Right renal pelvis (tissue), 4 donors: ENCODE measurements around the gene OST4. TPM values are rescaled to one million over a fixed set of nuclear protein-coding genes. Genes with fewer than 3 reads are reported as not detected.
A peak's percentile ranks its signal among the peaks of the same experiment; 100 is the strongest.
"Not testable (repeated sequence)": the region's sequence is repeated elsewhere in the genome, so short reads cannot be mapped to it uniquely, and the experiment has no call there.

Experiments
- DNase-seq, 4 donors: peaks; one replicate each; pipeline ENCODE4 v3.0.0-alpha.2; 2013; ENCODE audit warnings: low read depth in 4 of 4, low spot score in 3 of 4, missing footprints in 1 of 4
- polyA plus RNA-seq, 4 donors: library from polyadenylated mRNA; unstranded; fragments of 120-200 nt; gene quantifications; one replicate each; pipeline ENCODE4 v1.2.1, GENCODE V29; 2013; ENCODE audit not compliant: insufficient read length in 4 of 4

Gene OST4
- 100 to 1,000 TPM; 242 to 277 (median 260) TPM for polyA plus RNA-seq

- DNase-seq, result peak; percentile 86 to 92 (median 88)
These were observed at the start of gene OST4 for GRCh38 chr2:27071277-27071989. OST4 (minus strand) TSS chr2:27071654.

- DNase-seq, result not testable (repeated sequence)
These were observed 47.8 kb upstream of the OST4 start for GRCh38 chr2:27119330-27119670.

- DNase-seq, result no peak
These were observed 47.3 kb upstream of the OST4 start, which contains the start of gene CGREF1 for GRCh38 chr2:27118525-27119329. CGREF1 (minus strand) TSS chr2:27119128; CDS start chr2:27104366, 14,762 bp downstream.

GRCh38 chr2:27117995-27118524, 46.6 kb upstream of the OST4 start:
- no peak for DNase-seq

- no peak for DNase-seq
These were observed 44.1 kb upstream of the OST4 start for GRCh38 chr2:27115519-27115918.

- DNase-seq, result not testable (repeated sequence)
These were observed 40.1 kb upstream of the OST4 start for GRCh38 chr2:27111392-27112078.

- DNase-seq, result not testable (repeated sequence)
These were observed 39.3 kb upstream of the OST4 start for GRCh38 chr2:27110603-27111352.

- no peak for DNase-seq
These were observed 37.6 kb upstream of the OST4 start for GRCh38 chr2:27109083-27109482.

- no peak for DNase-seq
These were observed 36.8 kb upstream of the OST4 start for GRCh38 chr2:27108221-27108620.

GRCh38 chr2:27105981-27106380, 34.5 kb upstream of the OST4 start:
- no peak for DNase-seq

GRCh38 chr2:27102329-27102728, 30.9 kb upstream of the OST4 start:
- no peak for DNase-seq

GRCh38 chr2:27100036-27100435, 28.6 kb upstream of the OST4 start:
- no peak for DNase-seq

GRCh38 chr2:27099334-27099955, 28.0 kb upstream of the OST4 start:
- no peak for DNase-seq

GRCh38 chr2:27097341-27097740, 25.9 kb upstream of the OST4 start:
- DNase-seq, result no peak

- no peak for DNase-seq
These were observed 25.4 kb upstream of the OST4 start for GRCh38 chr2:27096748-27097297.

GRCh38 chr2:27095745-27096651, 24.5 kb upstream of the OST4 start:
- no peak for DNase-seq

GRCh38 chr2:27095427-27095744, 23.9 kb upstream of the OST4 start:
- no peak for DNase-seq

- DNase-seq, result no peak
These were observed 23.0 kb upstream of the OST4 start for GRCh38 chr2:27094353-27094984.
